Liver (tissue), 9 donors: ENCODE data around the gene RPS6KA4. TPM values are rescaled to one million over a fixed set of nuclear protein-coding genes. Genes with fewer than 3 reads are reported as not detected.

Experiments used
- DNase-seq: peaks from one replicate; pipeline ENCODE4 v3.0.0-alpha.2; 2017; ENCODE audit warnings: low spot score
- H3K27ac ChIP-seq, 2 donors: one replicate each; pipeline ENCODE4 v1.7.0; 2013; ENCODE audit warnings: inconsistent platforms in 2 of 2, low read length in 2 of 2, control low read depth in 1 of 2, low read depth in 1 of 2, mild to moderate bottlenecking in 1 of 2
- H3K27me3 ChIP-seq, 4 donors: one replicate each; pipeline versions ENCODE4 v1.6.1 to v1.7.0; 2013; ENCODE audit warnings: low read length in 3 of 4, inconsistent platforms in 1 of 4, mild to moderate bottlenecking in 1 of 4, moderate library complexity in 1 of 4; ENCODE audit not compliant: control insufficient read depth in 4 of 4, insufficient read depth in 4 of 4
- H3K36me3 ChIP-seq, 4 donors: one replicate each; pipeline versions ENCODE4 v1.6.1 to v1.7.0; 2013; ENCODE audit warnings: low read length in 3 of 4, mild to moderate bottlenecking in 3 of 4, low read depth in 1 of 4, moderate library complexity in 1 of 4; ENCODE audit not compliant: control insufficient read depth in 4 of 4, insufficient read depth in 3 of 4
- H3K4me1 ChIP-seq, 4 donors: one replicate each; pipeline versions ENCODE4 v1.6.1 to v1.7.0; 2013; ENCODE audit warnings: low read length in 3 of 4, mild to moderate bottlenecking in 3 of 4, moderate library complexity in 1 of 4; ENCODE audit not compliant: control insufficient read depth in 4 of 4, insufficient read depth in 4 of 4
- H3K4me3 ChIP-seq, 3 donors: one replicate each; pipeline versions ENCODE4 v1.6.1 to v1.7.0; 2013; ENCODE audit warnings: low read length in 3 of 3, control low read depth in 1 of 3, low read depth in 1 of 3, mild to moderate bottlenecking in 1 of 3
- H3K9ac ChIP-seq, 2 donors: one replicate each; pipeline ENCODE4 v1.7.0; 2013; ENCODE audit warnings: low read length in 2 of 2, mild to moderate bottlenecking in 2 of 2, moderate library complexity in 2 of 2, control low read depth in 1 of 2, low read depth in 1 of 2
- H3K9me3 ChIP-seq, 4 donors: one replicate each; pipeline versions ENCODE4 v1.6.1 to v1.7.0; 2013; ENCODE audit warnings: low read length in 3 of 4; ENCODE audit not compliant: control insufficient read depth in 4 of 4
- ATF3 ChIP-seq: IDR thresholded peaks from 2 replicates; pipeline ENCODE4 v1.6.1; 2016; ENCODE audit warnings: antibody characterized with exemption
- CTCF ChIP-seq: fragments of 150-350 bp; IDR thresholded peaks from 2 replicates; pipeline ENCODE4 v1.5.1; 2017; ENCODE audit warnings: improper control_type of control experiment, low read depth, low read length; ENCODE audit not compliant: missing input control
- EGR1 ChIP-seq, 2 donors: IDR thresholded peaks; 2 replicates each; pipeline ENCODE4 v1.6.1; 2016 to 2018; ENCODE audit warnings: antibody characterized with exemption in 2 of 2, low read depth in 2 of 2
- FOXA1 ChIP-seq: IDR thresholded peaks from 2 replicates; pipeline ENCODE4 v1.6.1; 2016; ENCODE audit warnings: antibody characterized with exemption
- FOXA2 ChIP-seq: IDR thresholded peaks from 2 replicates; pipeline ENCODE4 v1.6.1; 2016; ENCODE audit warnings: antibody characterized with exemption
- GABPA ChIP-seq, 2 donors: IDR thresholded peaks in 1 of 2; conservative IDR thresholded peaks in 1 of 2; 2 replicates each; pipeline ENCODE4 v1.6.1; 2016; ENCODE audit warnings: antibody characterized with exemption in 2 of 2, mild to moderate bottlenecking in 1 of 2, moderate library complexity in 1 of 2
- HNF4A ChIP-seq, 2 donors: conservative IDR thresholded peaks; 2 replicates each; pipeline ENCODE4 v1.6.1; 2016; ENCODE audit warnings: antibody characterized with exemption in 2 of 2, mild to moderate bottlenecking in 2 of 2
- HNF4G ChIP-seq: IDR thresholded peaks from 2 replicates; pipeline ENCODE4 v1.6.1; 2016; ENCODE audit warnings: antibody characterized with exemption
- JUND ChIP-seq, 2 donors: IDR thresholded peaks; 2 replicates each; pipeline ENCODE4 v1.6.1; 2016; ENCODE audit warnings: antibody characterized with exemption in 2 of 2
- MAX ChIP-seq: IDR thresholded peaks from 2 replicates; pipeline ENCODE4 v1.6.1; 2016; ENCODE audit warnings: antibody characterized with exemption
- NR2F2 ChIP-seq: IDR thresholded peaks from 2 replicates; pipeline ENCODE4 v1.6.1; 2016; ENCODE audit warnings: antibody characterized with exemption
- RAD21 ChIP-seq, 2 donors: IDR thresholded peaks; 2 replicates each; pipeline ENCODE4 v1.6.1; 2016; ENCODE audit warnings: antibody characterized with exemption in 2 of 2, mild to moderate bottlenecking in 2 of 2
- REST ChIP-seq: IDR thresholded peaks from 2 replicates; pipeline ENCODE4 v1.6.1; 2016; ENCODE audit warnings: antibody characterized with exemption, mild to moderate bottlenecking
- RXRA ChIP-seq, 2 donors: IDR thresholded peaks; 2 replicates each; pipeline ENCODE4 v1.6.1; 2017 to 2018; ENCODE audit warnings: antibody characterized with exemption in 2 of 2, mild to moderate bottlenecking in 1 of 2
- SP1 ChIP-seq: IDR thresholded peaks from 2 replicates; pipeline ENCODE4 v1.6.1; 2018; ENCODE audit warnings: antibody characterized with exemption, mild to moderate bottlenecking
- TAF1 ChIP-seq: conservative IDR thresholded peaks from 2 replicates; pipeline ENCODE4 v1.6.1; 2016; ENCODE audit warnings: antibody characterized with exemption, mild to moderate bottlenecking
- YY1 ChIP-seq: IDR thresholded peaks from 2 replicates; pipeline ENCODE4 v1.6.1; 2016; ENCODE audit warnings: antibody characterized with exemption, mild to moderate bottlenecking
- ZBTB33 ChIP-seq: IDR thresholded peaks from 2 replicates; pipeline ENCODE4 v1.6.1; 2016; ENCODE audit warnings: antibody characterized with exemption
- WGBS: extraction: QIAGEN DNeasy Blood & Tissue Kit; methylation state at CpG from one replicate; pipeline ENCODE4 v1.1.7; 2013; 5-methylcytosine and 5-hydroxymethylcytosine counted together
- polyA plus RNA-seq, 2 donors: library from polyadenylated mRNA; stranded (reverse) in 1 of 2; unstranded in 1 of 2; fragments of 200-250 nt in 1 of 2; fragments of >200 nt in 1 of 2; fragmentation: Nextera tagmentation in 1 of 2; extraction: Ambion mirVana in 1 of 2; gene quantifications; one replicate each; pipeline versions ENCODE4 v1.2.1 to v1.2.3, GENCODE V29; 2013 to 2015
- total RNA-seq, 2 donors: library from RNA; depleted of rRNA; stranded (reverse); fragments of >200 nt; gene quantifications; one replicate each; pipeline ENCODE4 v1.2.3, GENCODE V29; 2014
- donor health status: healthy.
- donor health status: healthy.
- donor health status: healthy.
- donor health status: healthy.
- donor health status: healthy.

Gene RPS6KA4
- total and polyA plus RNA-seq, 4 donors: 2.0 to 13.5 (median 10.0) TPM

GRCh38 chr11:64360448-64360921 lies 1.5 kb downstream of the RPS6KA4 start (continued):
- TF ChIP-seq CTCF: no peak

- 94% methylated on average over 18 of the region's 18 CpGs for WGBS
These were observed 2.7 kb downstream of the RPS6KA4 start for GRCh38 chr11:64361659-64362058.

More at GRCh38 chr11:64361659-64362058, 2.7 kb downstream of the RPS6KA4 start:
- Histone ChIP-seq H3K4me3 (no peak overlapping the region), H3K9me3 (no peaks in the 10 kb centered on the region), H3K36me3 (peaks cover 15 to 37% (median 26%) of the 10 kb centered on the region in 4 donors), H3K27me3 (no peaks in the 10 kb centered on the region), H3K27ac (no peak overlapping the region), H3K4me1 (peaks cover 9 to 22% (median 16%) of the 10 kb centered on the region in 4 donors), H3K9ac (no peak overlapping the region)
- no peak for TF ChIP-seq SP1
- TF ChIP-seq MAX: no peak
- no peak for TF ChIP-seq YY1
- no peak for TF ChIP-seq RAD21 (IDR thresholded peaks at IDR 0.05)
- TF ChIP-seq TAF1: no peak
- no peak for TF ChIP-seq REST
- no peak for TF ChIP-seq EGR1 (IDR thresholded peaks at IDR 0.05; ENCODE audit: low read depth in 2 of 2)
- TF ChIP-seq HNF4A (conservative IDR thresholded peaks at IDR 0.05): no peak
- TF ChIP-seq NR2F2: no peak
- TF ChIP-seq ATF3: no peak
- TF ChIP-seq RXRA (IDR thresholded peaks at IDR 0.05): no peak
- no peak for TF ChIP-seq ZBTB33
- TF ChIP-seq FOXA1: no peak
- no peak for TF ChIP-seq FOXA2
- no peak for TF ChIP-seq GABPA (IDR thresholded peaks at IDR 0.05 in 1 of 2, conservative IDR thresholded peaks at IDR 0.05 in 1 of 2)
- no peak for TF ChIP-seq CTCF
- no peak for TF ChIP-seq HNF4G
- TF ChIP-seq JUND (IDR thresholded peaks at IDR 0.05): no peak
- DNase-seq: no peak
